Body of pancreas (tissue), 4 donors: ENCODE data around the gene ADGRA3.

Experiments
- POLR2A ChIP-seq, 3 donors: fragments of 450-650 bp; IDR thresholded peaks; one replicate each; pipeline ENCODE4 v1.6.1; 2016; ENCODE audit warnings: antibody characterized with exemption in 3 of 3, mild to moderate bottlenecking in 2 of 3
- TF ChIP-seq, protein P1 (sequence below), 7 experiments: fragments of 450-650 bp in 4 of 7; fragments of 200-600 bp in 3 of 7; sonication (generic) in 3 of 7; IDR thresholded peaks; one replicate each; pipeline ENCODE4 v1.5.1; 2016 to 2019; ENCODE audit warnings: antibody characterized with exemption in 7 of 7

- TF ChIP-seq, protein P1, sequence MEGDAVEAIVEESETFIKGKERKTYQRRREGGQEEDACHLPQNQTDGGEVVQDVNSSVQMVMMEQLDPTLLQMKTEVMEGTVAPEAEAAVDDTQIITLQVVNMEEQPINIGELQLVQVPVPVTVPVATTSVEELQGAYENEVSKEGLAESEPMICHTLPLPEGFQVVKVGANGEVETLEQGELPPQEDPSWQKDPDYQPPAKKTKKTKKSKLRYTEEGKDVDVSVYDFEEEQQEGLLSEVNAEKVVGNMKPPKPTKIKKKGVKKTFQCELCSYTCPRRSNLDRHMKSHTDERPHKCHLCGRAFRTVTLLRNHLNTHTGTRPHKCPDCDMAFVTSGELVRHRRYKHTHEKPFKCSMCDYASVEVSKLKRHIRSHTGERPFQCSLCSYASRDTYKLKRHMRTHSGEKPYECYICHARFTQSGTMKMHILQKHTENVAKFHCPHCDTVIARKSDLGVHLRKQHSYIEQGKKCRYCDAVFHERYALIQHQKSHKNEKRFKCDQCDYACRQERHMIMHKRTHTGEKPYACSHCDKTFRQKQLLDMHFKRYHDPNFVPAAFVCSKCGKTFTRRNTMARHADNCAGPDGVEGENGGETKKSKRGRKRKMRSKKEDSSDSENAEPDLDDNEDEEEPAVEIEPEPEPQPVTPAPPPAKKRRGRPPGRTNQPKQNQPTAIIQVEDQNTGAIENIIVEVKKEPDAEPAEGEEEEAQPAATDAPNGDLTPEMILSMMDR (IDR thresholded peaks at IDR 0.05) = no peak
- TF ChIP-seq POLR2A (IDR thresholded peaks at IDR 0.05) = no peak
Observed at GRCh38 chr4:22522206-22522605, 6.3 kb upstream of the ADGRA3 start.
